Hindlimb muscle (tissue), 1 donor: ENCODE data around the gene SRSF6. TPM values are rescaled to one million over a fixed set of nuclear protein-coding genes. Genes with fewer than 3 reads are reported as not detected.
"Not testable (repeated sequence)": the region's sequence is repeated elsewhere in the genome, so short reads cannot be mapped to it uniquely, and the experiment has no call there.

Experiments used
- DNase-seq: peaks from one replicate; pipeline ENCODE4 v3.0.0-alpha.2; 2013
- polyA plus RNA-seq: library from polyadenylated mRNA; unstranded; fragments of 120-200 nt; gene quantifications from one replicate; pipeline ENCODE4 v1.2.1, GENCODE V29; 2013; ENCODE audit not compliant: insufficient read length

Gene SRSF6
- polyA plus RNA-seq = 166 TPM

GRCh38 chr20:43457640-43458421 lies at the start of gene SRSF6:
SRSF6 (plus strand) TSS chr20:43457896; CDS start chr20:43458034, 138 bp downstream.
- DNase-seq = peak; percentile 96

DNA sequence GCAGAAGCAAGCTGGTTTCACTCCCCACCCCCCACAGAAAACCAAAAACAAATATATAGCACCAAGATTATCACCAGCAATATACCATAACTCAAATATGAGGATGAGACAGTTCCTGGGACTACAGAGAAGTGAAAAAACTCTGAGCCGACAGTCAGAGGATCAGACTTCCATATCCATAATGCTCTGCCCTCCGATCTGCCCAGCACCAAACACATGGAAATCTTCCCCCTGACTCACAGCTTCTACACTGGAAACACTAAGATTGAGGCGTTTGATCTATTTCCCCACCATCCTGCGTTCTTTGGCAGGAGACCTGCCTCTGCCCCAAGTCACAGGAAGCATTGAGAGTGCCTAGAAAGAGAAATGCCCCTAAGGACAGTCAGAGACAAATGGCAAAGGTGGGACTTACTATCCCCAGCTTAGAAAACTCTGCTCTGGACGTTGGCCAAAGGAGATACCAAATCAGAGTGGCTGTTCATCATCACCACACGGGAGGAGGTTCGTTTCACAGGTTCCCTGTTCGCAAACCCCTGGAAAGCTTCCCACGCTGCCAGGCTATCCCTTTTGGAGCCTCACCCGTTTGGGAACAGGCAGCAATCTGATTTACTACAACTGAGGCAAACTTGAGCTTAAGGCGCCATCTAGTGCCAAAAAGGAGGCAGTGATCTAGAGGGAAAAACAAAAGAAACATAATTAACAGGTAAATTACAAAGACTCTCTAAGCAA lies 48.7 kb upstream of the SRSF6 start:
- DNase-seq = no peak

- no peak for DNase-seq
Observed at GRCh38 chr20:43409577-43409913, 48.2 kb upstream of the SRSF6 start.

DNA sequence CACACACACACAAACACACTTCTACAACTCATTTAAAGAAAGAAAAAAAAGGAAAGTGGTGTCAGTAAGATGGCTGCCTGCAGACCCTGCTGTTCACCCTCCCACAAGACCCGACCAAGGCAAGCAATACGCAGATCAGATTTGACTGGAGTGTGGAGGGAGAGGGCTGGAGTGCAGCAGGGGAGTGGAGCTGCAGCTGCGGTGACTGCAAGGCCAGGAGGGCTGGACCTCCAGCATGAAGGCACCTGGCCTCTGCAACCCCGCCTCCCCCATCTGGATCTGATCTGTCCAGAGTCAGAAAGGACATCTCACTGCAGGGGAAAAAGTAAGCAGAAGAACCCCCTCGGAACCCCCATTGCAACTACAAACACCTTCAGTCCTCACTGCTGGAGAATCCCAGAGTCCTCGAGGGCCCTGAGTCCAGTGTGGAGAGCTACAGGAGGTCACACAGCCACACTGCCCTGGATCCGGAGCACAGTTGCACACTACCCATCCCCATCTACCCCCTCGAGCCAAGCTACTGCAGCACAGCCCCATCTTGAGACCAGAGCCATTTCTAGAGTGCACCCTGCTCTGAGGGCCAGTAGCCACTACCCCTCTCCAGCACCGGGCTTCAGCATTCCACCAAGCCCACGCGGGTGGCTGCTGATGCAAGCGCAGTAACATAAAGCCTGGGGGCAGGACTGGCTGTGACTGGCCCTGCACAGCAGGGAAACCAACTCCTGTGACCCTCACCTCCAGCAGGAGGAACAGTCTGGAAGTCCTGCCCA lies 41.9 kb upstream of the SRSF6 start:
- DNase-seq = no peak

DNA sequence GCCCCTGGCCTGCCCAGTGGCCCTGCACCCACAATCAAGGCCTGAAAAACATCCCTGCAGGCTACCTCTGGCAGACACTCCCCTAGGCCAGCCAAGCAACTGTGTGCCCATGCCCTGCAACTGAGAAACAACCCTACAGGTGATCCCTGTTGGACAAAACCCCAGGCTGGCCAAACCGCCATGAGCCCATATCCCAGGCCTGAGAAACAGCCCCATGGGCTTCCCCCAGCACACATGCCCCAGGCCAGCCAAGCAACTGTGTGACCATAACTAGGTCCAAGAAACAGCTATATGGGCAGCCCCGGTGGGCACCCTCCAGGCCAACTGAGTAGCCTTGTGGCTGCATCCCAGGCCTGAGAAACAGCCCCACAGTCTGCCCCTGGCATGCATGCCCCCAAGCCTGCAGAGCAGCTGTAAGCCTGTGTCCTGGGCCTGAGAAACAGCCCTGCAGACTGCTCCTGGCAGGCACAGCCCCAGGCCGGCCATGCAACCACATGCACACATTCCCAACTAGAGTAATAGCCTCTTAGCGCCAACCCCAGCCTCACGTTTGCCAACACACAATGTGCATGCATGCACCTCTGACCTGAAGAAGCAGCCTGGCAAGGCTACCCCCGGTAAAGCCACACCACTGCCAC lies 41.0 kb upstream of the SRSF6 start:
- no peak for DNase-seq

- no peak for DNase-seq
Observed at GRCh38 chr20:43420192-43420591, 37.5 kb upstream of the SRSF6 start.

DNA sequence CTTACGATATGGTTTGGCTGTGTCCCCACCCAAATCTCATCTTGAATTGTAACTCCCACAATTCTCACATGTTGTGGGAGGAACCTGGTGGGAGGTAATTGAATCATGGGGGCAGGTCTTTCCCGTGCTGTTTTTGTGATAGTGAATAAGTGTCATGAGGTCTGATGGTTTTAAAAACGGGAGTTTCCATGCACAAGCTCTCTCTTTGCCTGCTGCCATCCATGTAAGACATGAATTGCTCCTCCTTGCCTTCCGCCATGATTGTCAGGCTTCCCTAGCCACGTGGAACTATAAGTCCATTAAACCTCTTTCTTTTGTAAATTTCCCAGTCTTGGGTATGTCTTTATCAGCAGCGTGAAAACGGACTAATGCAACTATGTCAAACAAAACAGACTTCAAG lies 36.8 kb upstream of the SRSF6 start:
- DNase-seq = not testable (repeated sequence)

DNA sequence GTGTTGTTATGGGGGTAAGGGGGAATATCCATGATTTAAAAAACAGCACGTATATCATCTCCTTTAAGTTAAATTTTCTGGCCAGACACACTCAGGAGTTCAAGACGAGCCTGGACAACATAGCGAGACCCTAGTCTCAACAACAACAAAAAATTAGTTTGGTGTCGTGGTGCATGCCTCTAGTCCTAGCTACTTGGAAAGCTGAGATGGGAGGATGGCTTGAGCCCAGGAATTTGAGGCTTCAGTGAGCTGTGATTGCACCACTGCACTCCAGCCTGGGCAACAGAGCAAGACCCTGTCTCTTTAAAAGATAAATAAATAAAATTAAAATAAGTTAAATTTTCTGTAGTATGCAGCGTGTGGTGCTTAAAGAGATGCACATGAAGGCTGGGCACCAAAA lies 31.5 kb upstream of the SRSF6 start:
- no peak for DNase-seq

GRCh38 chr20:43430265-43431133 lies 27.2 kb upstream of the SRSF6 start:
- DNase-seq = no peak

DNA sequence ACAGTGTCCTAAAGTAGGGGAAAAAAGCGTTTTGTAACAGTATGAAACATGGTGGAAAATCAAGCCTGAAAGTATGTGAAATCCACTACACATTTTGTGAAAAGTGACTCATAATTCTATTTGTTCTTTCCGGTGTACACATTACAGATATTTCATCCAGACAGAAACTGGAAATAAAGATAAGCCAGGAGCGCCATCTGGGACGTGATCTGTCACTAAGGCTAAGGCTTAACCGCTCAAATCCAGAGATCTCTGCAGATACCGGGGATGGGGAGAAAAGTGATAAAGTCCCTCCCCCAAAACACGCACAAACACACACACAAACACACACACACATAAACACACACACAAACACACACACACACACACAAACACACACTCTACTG lies 26.6 kb upstream of the SRSF6 start:
- no peak for DNase-seq

GRCh38 chr20:43432498-43432897 lies 25.2 kb upstream of the SRSF6 start:
- DNase-seq = no peak

- DNase-seq = no peak
Observed at GRCh38 chr20:43433250-43433854, 24.3 kb upstream of the SRSF6 start.

DNA sequence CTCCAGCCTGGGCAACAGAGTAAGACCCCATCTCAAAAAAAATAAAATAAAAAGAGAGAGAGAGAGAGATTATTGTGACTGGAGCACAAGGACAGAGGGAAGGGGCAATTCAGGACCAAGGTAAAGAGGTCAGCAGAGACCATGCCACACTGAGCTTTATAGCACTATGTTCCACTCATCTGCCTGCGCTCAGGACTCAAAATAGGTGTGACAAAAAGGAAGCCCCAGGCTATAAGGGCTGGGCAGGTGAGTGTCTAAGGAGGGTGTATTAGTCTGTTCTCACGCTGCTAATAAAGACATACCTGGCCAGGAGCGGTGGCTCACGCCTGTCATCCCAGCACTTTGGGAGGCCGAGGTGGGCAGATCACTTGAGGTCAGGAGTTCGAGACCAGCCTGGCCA lies 23.1 kb upstream of the SRSF6 start:
- DNase-seq = no peak

- no peak for DNase-seq
Observed at GRCh38 chr20:43438578-43439316, 18.9 kb upstream of the SRSF6 start.

- DNase-seq = no peak
Observed at GRCh38 chr20:43440531-43440930, 17.2 kb upstream of the SRSF6 start.

- DNase-seq = no peak
Observed at GRCh38 chr20:43442282-43442880, 15.3 kb upstream of the SRSF6 start.

GRCh38 chr20:43444107-43444506 lies 13.6 kb upstream of the SRSF6 start:
- DNase-seq = no peak

DNA sequence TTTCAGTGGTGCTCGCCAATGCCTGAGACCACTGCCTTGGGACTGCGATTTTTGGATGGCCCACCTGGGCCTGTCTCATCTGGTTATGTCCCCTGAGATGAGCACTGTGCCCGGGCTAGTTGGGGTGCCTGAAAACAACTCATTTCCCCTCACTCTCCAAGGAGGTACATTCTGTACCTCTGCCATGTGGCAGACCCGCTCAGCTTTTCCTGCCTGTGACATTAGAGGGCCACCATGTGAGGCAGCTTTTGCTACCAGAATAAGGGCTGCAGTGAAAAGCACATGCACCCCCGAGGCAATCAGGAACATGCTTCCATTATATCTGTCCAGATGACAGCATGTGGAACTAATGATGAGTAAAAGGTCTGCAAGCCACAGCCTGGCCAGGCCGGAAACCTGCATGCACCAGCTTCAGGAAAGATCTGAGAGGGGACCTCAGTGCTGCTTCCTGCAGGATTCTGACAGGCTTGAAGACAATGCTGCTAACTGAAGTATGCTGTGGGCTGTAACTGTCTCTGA lies 11.3 kb upstream of the SRSF6 start:
- DNase-seq = no peak

DNA sequence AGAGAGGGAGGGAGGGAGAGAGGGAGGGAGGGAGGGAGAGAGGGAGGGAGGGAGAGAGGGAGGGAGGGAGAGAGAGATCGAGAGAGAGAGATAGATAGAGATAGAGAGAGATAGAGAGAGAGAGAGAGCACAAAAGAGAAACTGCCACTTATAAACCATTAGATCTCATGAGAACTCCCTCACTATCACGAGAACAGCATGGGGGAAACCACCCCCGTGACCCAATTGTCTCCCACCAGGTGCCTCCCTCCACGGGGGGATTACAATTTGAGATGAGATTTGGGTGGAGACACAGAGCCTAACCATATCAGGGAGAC lies 9.3 kb upstream of the SRSF6 start:
- DNase-seq = not testable (repeated sequence)
